SK-N-SH treated with all-trans-retinoic acid at 6 μM for 48 hours (cell line): ENCODE results near the gene SLC46A2.

Experiments
- ATAC-seq: fragments of 200-7000 bp; cut with Tn5 transposase; 3 replicates; pipeline ENCODE4 v1.9.1; 2020; ENCODE audit warnings: mild to moderate bottlenecking, moderate library complexity
- BACH2 ChIP-seq: fragments of 250-450 bp; sonication (Bioruptor Pico); IDR thresholded peaks from 2 replicates; pipeline ENCODE4 v1.9.0; 2021; ENCODE audit warnings: mild to moderate bottlenecking, borderline replicate concordance
- ESRRG ChIP-seq: fragments of 250-450 bp; sonication (Bioruptor Pico); IDR thresholded peaks from 2 replicates; pipeline ENCODE4 v1.6.1; 2021; ENCODE audit warnings: mild to moderate bottlenecking
- ISL1 ChIP-seq: fragments of 250-450 bp; sonication (Bioruptor Pico); IDR thresholded peaks from 2 replicates; pipeline ENCODE4 v2.1.2; 2022; ENCODE audit warnings: mild to moderate bottlenecking, moderate library complexity
- OSR1 ChIP-seq: fragments of 250-450 bp; sonication (Bioruptor Pico); IDR thresholded peaks from 2 replicates; pipeline ENCODE4 v1.8.0; 2022; ENCODE audit warnings: moderate library complexity, mild to moderate bottlenecking, inconsistent platforms
- PPARA ChIP-seq: fragments of 250-450 bp; sonication (Bioruptor Pico); IDR thresholded peaks from 2 replicates; pipeline ENCODE4 v1.5.0; 2020; ENCODE audit warnings: mild to moderate bottlenecking, borderline replicate concordance
- SNAI2 ChIP-seq: fragments of 250-450 bp; sonication (Bioruptor Pico); IDR thresholded peaks from 2 replicates; pipeline ENCODE4 v1.5.0; 2020; ENCODE audit warnings: mild to moderate bottlenecking, moderate library complexity
- TCF4 ChIP-seq: fragments of 250-450 bp; sonication (Bioruptor Pico); IDR thresholded peaks from 2 replicates; pipeline ENCODE4 v1.8.0; 2021; ENCODE audit warnings: mild to moderate bottlenecking, moderate library complexity, borderline replicate concordance
- TOX ChIP-seq: fragments of 250-450 bp; sonication (Bioruptor Pico); IDR thresholded peaks from 2 replicates; pipeline ENCODE4 v1.8.0; 2021; ENCODE audit warnings: mild to moderate bottlenecking, moderate library complexity, borderline replicate concordance
- ZC3H10 ChIP-seq: fragments of 250-450 bp; sonication (Bioruptor Pico); IDR thresholded peaks from 2 replicates; pipeline ENCODE4 v1.5.1; 2021; ENCODE audit warnings: mild to moderate bottlenecking, moderate library complexity
- ZFP3 ChIP-seq: fragments of 250-450 bp; sonication (Bioruptor Pico); IDR thresholded peaks from 2 replicates; pipeline ENCODE4 v1.5.0; 2020; ENCODE audit warnings: mild to moderate bottlenecking, moderate library complexity
- ZFP30 ChIP-seq: fragments of 450-650 bp; formaldehyde crosslinking; IDR thresholded peaks from 2 replicates; pipeline ENCODE4 v1.5.0; 2022; ENCODE audit warnings: mild to moderate bottlenecking, moderate library complexity
- ZNF565 ChIP-seq: fragments of 450-650 bp; formaldehyde crosslinking; conservative IDR thresholded peaks from 2 replicates; pipeline ENCODE4 v1.5.0; 2020; ENCODE audit warnings: low read depth, mild to moderate bottlenecking, moderate library complexity
- ZNF8 ChIP-seq: fragments of 450-650 bp; formaldehyde crosslinking; IDR thresholded peaks from 2 replicates; pipeline ENCODE4 v1.5.0; 2020; ENCODE audit warnings: mild to moderate bottlenecking, moderate library complexity
- TF ChIP-seq, protein P1 (sequence below): fragments of 250-450 bp; sonication (Bioruptor Pico); IDR thresholded peaks from 2 replicates; pipeline ENCODE4 v1.5.1; 2020; ENCODE audit warnings: low read depth, mild to moderate bottlenecking, moderate library complexity
- TF ChIP-seq, protein P2 (sequence below): fragments of 250-450 bp; sonication (Bioruptor Pico); IDR thresholded peaks from 2 replicates; pipeline ENCODE4 v1.8.0; 2020; ENCODE audit warnings: mild to moderate bottlenecking, moderate library complexity, borderline replicate concordance
- TF ChIP-seq, protein P3 (sequence below): fragments of 250-450 bp; sonication (Bioruptor Pico); IDR thresholded peaks from 2 replicates; pipeline ENCODE4 v1.5.1; 2021; ENCODE audit warnings: mild to moderate bottlenecking, moderate library complexity
- TF ChIP-seq, protein P4 (sequence below): fragments of 250-450 bp; sonication (Bioruptor Pico); IDR thresholded peaks from 2 replicates; pipeline ENCODE4 v1.5.0; 2020; ENCODE audit warnings: mild to moderate bottlenecking, moderate library complexity

Gene SLC46A2

DNA sequence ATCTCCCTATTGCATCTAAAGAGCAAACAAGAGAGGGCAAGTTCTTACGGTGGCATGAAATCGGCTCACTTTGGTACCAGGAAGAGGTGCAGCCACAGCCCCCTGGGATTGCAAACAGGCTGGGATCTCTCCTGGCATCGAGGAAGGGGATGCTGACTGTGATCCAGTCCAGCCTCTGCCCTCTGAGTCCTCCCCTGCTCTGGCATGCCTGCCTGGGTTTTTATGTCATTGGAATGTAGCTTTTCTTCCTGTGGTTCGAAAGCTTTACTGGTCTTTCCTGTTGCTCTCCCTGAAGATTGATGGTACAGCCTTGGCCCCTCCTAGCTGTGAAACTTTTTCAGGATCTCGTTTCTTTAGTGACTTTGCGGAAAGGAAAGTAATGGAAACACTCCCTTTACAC lies 6.6 kb downstream of the SLC46A2 start (continued):
- TF ChIP-seq, protein P1, sequence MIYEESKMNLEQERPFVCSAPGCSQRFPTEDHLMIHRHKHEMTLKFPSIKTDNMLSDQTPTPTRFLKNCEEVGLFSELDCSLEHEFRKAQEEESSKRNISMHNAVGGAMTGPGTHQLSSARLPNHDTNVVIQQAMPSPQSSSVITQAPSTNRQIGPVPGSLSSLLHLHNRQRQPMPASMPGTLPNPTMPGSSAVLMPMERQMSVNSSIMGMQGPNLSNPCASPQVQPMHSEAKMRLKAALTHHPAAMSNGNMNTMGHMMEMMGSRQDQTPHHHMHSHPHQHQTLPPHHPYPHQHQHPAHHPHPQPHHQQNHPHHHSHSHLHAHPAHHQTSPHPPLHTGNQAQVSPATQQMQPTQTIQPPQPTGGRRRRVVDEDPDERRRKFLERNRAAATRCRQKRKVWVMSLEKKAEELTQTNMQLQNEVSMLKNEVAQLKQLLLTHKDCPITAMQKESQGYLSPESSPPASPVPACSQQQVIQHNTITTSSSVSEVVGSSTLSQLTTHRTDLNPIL (CRISPR knock-in tag): no peak
- TF ChIP-seq ESRRG (CRISPR knock-in tag) (no peak), PPARA (CRISPR knock-in tag) (no peak), ZC3H10 (no peak), ZNF8 (no peak), TCF4 (no peak)
- TF ChIP-seq, all 23 proteins: peak for 0

DNA sequence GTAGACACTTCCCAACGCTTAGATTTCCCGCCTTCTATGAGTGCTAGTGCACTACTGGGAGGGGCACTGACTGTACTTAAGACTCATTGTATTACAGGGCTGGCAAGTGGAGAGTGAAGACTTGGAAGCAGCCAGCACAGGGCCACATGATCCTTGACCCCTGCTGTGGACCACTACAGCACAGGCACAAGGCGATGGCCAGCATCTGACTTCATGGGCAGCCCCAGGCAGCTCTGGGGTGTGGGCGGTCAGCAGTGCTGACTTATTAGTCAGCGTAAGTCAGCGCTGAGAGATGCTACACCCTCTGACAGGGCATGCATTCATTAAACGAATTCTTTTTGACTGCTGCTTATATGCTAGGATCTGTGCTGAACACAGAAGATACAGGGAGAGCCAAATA lies 9.3 kb downstream of the SLC46A2 start:
- TF ChIP-seq ZC3H10 (no peak), TOX (CRISPR knock-in tag) (no peak), ZFP3 (no peak), TCF4 (no peak), ISL1 (CRISPR knock-in tag) (no peak), SNAI2 (CRISPR knock-in tag) (no peak), ZNF565 (no peak), BACH2 (no peak), ZFP30 (CRISPR knock-in tag) (no peak), ESRRG (CRISPR knock-in tag) (no peak)
- TF ChIP-seq, protein P1 (CRISPR knock-in tag): no peak
- TF ChIP-seq, protein P2, sequence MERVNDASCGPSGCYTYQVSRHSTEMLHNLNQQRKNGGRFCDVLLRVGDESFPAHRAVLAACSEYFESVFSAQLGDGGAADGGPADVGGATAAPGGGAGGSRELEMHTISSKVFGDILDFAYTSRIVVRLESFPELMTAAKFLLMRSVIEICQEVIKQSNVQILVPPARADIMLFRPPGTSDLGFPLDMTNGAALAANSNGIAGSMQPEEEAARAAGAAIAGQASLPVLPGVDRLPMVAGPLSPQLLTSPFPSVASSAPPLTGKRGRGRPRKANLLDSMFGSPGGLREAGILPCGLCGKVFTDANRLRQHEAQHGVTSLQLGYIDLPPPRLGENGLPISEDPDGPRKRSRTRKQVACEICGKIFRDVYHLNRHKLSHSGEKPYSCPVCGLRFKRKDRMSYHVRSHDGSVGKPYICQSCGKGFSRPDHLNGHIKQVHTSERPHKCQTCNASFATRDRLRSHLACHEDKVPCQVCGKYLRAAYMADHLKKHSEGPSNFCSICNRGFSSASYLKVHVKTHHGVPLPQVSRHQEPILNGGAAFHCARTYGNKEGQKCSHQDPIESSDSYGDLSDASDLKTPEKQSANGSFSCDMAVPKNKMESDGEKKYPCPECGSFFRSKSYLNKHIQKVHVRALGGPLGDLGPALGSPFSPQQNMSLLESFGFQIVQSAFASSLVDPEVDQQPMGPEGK (CRISPR knock-in tag): no peak
- TF ChIP-seq, protein P3, sequence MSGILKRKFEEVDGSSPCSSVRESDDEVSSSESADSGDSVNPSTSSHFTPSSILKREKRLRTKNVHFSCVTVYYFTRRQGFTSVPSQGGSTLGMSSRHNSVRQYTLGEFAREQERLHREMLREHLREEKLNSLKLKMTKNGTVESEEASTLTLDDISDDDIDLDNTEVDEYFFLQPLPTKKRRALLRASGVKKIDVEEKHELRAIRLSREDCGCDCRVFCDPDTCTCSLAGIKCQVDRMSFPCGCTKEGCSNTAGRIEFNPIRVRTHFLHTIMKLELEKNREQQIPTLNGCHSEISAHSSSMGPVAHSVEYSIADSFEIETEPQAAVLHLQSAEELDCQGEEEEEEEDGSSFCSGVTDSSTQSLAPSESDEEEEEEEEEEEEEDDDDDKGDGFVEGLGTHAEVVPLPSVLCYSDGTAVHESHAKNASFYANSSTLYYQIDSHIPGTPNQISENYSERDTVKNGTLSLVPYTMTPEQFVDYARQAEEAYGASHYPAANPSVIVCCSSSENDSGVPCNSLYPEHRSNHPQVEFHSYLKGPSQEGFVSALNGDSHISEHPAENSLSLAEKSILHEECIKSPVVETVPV (CRISPR knock-in tag): no peak
- ATAC-seq: peak; percentile 50; the same call in 2 of the 3 replicates

DNA sequence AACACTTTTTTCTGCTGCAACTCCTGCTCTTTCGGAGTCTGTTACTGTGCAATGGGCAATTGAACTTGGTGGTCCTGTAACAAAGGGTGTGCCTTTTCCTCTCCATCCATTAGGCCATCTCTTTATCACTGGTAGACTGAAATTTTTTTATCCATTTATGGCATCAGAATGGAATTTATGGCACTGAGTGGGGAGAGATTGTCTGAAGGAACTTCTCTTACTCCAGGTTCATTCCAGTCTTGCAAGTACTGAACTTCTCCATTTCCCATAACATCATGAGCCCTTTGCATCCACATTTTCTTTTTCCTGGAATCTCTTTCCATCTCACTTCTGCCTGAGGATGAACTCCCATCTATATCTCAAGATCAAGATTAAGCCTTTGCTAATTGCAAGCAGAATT lies 10.0 kb downstream of the SLC46A2 start:
- no peak for ATAC-seq
- TF ChIP-seq ZC3H10 (no peak), OSR1 (CRISPR knock-in tag) (no peak), SNAI2 (CRISPR knock-in tag) (no peak), BACH2 (no peak), ZFP30 (CRISPR knock-in tag) (no peak), ZFP3 (no peak), ISL1 (CRISPR knock-in tag) (no peak), PPARA (CRISPR knock-in tag) (no peak), ZNF8 (no peak), TCF4 (no peak)
- TF ChIP-seq, protein P1 (CRISPR knock-in tag): no peak
- TF ChIP-seq, protein P2 (CRISPR knock-in tag): no peak
- TF ChIP-seq, protein P3 (CRISPR knock-in tag): no peak
- TF ChIP-seq, protein P4, sequence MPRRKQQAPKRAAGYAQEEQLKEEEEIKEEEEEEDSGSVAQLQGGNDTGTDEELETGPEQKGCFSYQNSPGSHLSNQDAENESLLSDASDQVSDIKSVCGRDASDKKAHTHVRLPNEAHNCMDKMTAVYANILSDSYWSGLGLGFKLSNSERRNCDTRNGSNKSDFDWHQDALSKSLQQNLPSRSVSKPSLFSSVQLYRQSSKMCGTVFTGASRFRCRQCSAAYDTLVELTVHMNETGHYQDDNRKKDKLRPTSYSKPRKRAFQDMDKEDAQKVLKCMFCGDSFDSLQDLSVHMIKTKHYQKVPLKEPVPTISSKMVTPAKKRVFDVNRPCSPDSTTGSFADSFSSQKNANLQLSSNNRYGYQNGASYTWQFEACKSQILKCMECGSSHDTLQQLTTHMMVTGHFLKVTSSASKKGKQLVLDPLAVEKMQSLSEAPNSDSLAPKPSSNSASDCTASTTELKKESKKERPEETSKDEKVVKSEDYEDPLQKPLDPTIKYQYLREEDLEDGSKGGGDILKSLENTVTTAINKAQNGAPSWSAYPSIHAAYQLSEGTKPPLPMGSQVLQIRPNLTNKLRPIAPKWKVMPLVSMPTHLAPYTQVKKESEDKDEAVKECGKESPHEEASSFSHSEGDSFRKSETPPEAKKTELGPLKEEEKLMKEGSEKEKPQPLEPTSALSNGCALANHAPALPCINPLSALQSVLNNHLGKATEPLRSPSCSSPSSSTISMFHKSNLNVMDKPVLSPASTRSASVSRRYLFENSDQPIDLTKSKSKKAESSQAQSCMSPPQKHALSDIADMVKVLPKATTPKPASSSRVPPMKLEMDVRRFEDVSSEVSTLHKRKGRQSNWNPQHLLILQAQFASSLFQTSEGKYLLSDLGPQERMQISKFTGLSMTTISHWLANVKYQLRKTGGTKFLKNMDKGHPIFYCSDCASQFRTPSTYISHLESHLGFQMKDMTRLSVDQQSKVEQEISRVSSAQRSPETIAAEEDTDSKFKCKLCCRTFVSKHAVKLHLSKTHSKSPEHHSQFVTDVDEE (CRISPR knock-in tag): no peak
